ENCODE results near the gene PASK. TPM values are rescaled to one million over a fixed set of nuclear protein-coding genes. Genes with fewer than 3 reads are reported as not detected.

Gene PASK
- total and polyA plus RNA-seq, 2 of the 4 experiments (the other 2 are of a cell fraction) = 4.1 TPM

- TF ChIP-seq ELK1 (IDR thresholded peaks at IDR 0.05; ENCODE audit: borderline replicate concordance, low read depth, low read length) = no peak
Observed at GRCh38 chr2:241083091-241083415, 66.2 kb downstream of the PASK start (continued).

GRCh38 chr2:241082341-241083090, 66.8 kb downstream of the PASK start:
- Histone ChIP-seq H2AFZ (replicated peaks; ENCODE audit: low read length, poor library complexity) (no peak overlapping the region), H4K5ac (ENCODE audit: low read depth, low read length) (no peak overlapping the region), H3K27ac (ENCODE audit: insufficient read depth, low read length) (no peak overlapping the region), H3K4me3 (ENCODE audit: insufficient read depth, low read depth, low read length) (no peak overlapping the region), H3K9me1 (ENCODE audit: insufficient read depth, low read length) (no peaks in the 10 kb centered on the region; the same call in 1 of the 2 replicates), H2BK5ac (ENCODE audit: low read depth, low read length, poor library complexity, severe bottlenecking) (no peak overlapping the region), H3K14ac (replicated peaks; ENCODE audit: low read depth, low read length) (no peak overlapping the region), H4K8ac (ENCODE audit: low read depth in 2 of 2, low read length in 2 of 2) (no peak overlapping the region), H2AK9ac (replicated peaks; ENCODE audit: low read depth, low read length, poor library complexity) (no peak overlapping the region), H2BK120ac (ENCODE audit: low read depth, low read length) (no peak overlapping the region), H2BK15ac (ENCODE audit: low read depth, low read length) (no peak overlapping the region), H3K9ac (ENCODE audit: low read depth, low read length) (no peak overlapping the region), H3K79me1 (ENCODE audit: low read depth in 1 of 2, low read length in 2 of 2) (no peaks in the 10 kb centered on the region), H4K91ac (ENCODE audit: insufficient read depth, low read depth, low read length) (no peak overlapping the region), H2AK5ac (ENCODE audit: low read depth, low read length) (no peak overlapping the region), H3K18ac (ENCODE audit: low read depth, low read length) (no peak overlapping the region), H3K36me3 (ENCODE audit: control insufficient read depth, insufficient read depth, low read length) (peaks cover 10% of the 10 kb centered on the region), H3K4me1 (ENCODE audit: control insufficient read depth, insufficient read depth, low read length) (no peaks in the 10 kb centered on the region), H3K27me3 (ENCODE audit: control insufficient read depth, insufficient read depth, low read length) (no peaks in the 10 kb centered on the region), H3K9me3 (ENCODE audit: control insufficient read depth, insufficient read depth, low read length) (no peaks in the 10 kb centered on the region), H3K56ac (ENCODE audit: extremely low read depth, insufficient read depth, low read length) (no peak overlapping the region), H3K4me2 (ENCODE audit: low read depth, low read length) (no peak overlapping the region), H2BK20ac (ENCODE audit: low read depth, low read length) (no peak overlapping the region), H4K20me1 (ENCODE audit: insufficient read depth, low read length) (no peaks in the 10 kb centered on the region), H3K4ac (ENCODE audit: low read depth, low read length) (no peak overlapping the region), H3K23ac (ENCODE audit: low read depth, low read length) (no peak overlapping the region)
- BruUV-seq (replicated peaks) = no TSS peak
- TF ChIP-seq CHD1 (IDR thresholded peaks at IDR 0.05; ENCODE audit: low read depth, low read length) (no peak), MAFK (IDR thresholded peaks at IDR 0.05; ENCODE audit: low read depth, low read length) (no peak), RFX5 (IDR thresholded peaks at IDR 0.05; ENCODE audit: low read depth, low read length) (no peak), RCOR1 (IDR thresholded peaks at IDR 0.05; ENCODE audit: insufficient replicate concordance, low read length) (no peak), MAZ (IDR thresholded peaks at IDR 0.05; ENCODE audit: borderline replicate concordance, low read depth, low read length) (no peak), MXI1 (IDR thresholded peaks at IDR 0.05; ENCODE audit: borderline replicate concordance, low read depth, low read length) (no peak)
- dilution Hi-C loops (cut with HindIII; ENCODE audit: low sequenced_read_pairs, unreplicated experiment) = no loop called here
- ATAC-seq (ENCODE audit: low read depth) (no peak), DNase-seq (no peak)
- in situ Hi-C loops (cut with MboI; ENCODE audit: low sequenced_read_pairs) = no loop called here
- CTCF ChIA-PET = no interaction called here
- intact Hi-C loops (cut with micrococcal nuclease) = no loop called here
- POLR2A ChIA-PET (ENCODE audit: unreplicated experiment) = interaction anchor here (0.7 kb wide), 1 partner anchor 219 kb away, joined by 3 read pairs; no protein-coding TSS in a partner anchor
- 77% methylated on average over 12 of the region's 14 CpGs; no CpG with 5 or more reads in 1 of the 2 experiments for WGBS, 2 experiments (ENCODE audit: extremely low coverage in 2 of 2, insufficient read length in 1 of 2)

All from IMR-90 (cell line).